GM23338 (cell line): Measurements from ENCODE around the gene ACY1. TPM values are rescaled to one million over a fixed set of nuclear protein-coding genes. Genes with fewer than 3 reads are reported as not detected.

Experiments used
- ATAC-seq: fragments of 200-7000 bp; cut with Tn5 transposase; 3 replicates; pipeline ENCODE4 v1.9.1; 2020
- DNase-seq: peaks from one replicate; pipeline ENCODE4 v3.0.0-alpha.2; 2015; ENCODE audit warnings: low spot score
- H2AFZ ChIP-seq: fragments of 200-600 bp; sonication (generic); 2 replicates; pipeline ENCODE4 v1.8.0; 2016; ENCODE audit warnings: antibody characterized with exemption, mild to moderate bottlenecking, moderate library complexity
- H3F3A ChIP-seq: fragments of 200-600 bp; sonication (generic); replicated peaks from 2 replicates; pipeline ENCODE4 v1.8.0; 2017; ENCODE audit warnings: antibody characterized with exemption, mixed run types, low read depth
- H3K27ac ChIP-seq: fragments of 200-600 bp; sonication (generic); 2 replicates; pipeline ENCODE4 v1.6.1; 2016; ENCODE audit warnings: low read depth
- H3K27me3 ChIP-seq: fragments of 200-600 bp; sonication (generic); 2 replicates; pipeline ENCODE4 v1.8.0; 2016; ENCODE audit warnings: mild to moderate bottlenecking, mixed run types, moderate library complexity; ENCODE audit not compliant: insufficient read depth
- H3K36me3 ChIP-seq: fragments of 200-600 bp; sonication (generic); 2 replicates; pipeline ENCODE4 v1.8.0; 2016; ENCODE audit warnings: mild to moderate bottlenecking; ENCODE audit not compliant: insufficient read depth
- H3K4me1 ChIP-seq: fragments of 200-600 bp; sonication (generic); 2 replicates; pipeline ENCODE4 v1.8.0; 2016; ENCODE audit warnings: mild to moderate bottlenecking, moderate library complexity; ENCODE audit not compliant: insufficient read depth
- H3K4me2 ChIP-seq: fragments of 200-600 bp; sonication (generic); 2 replicates; pipeline ENCODE4 v1.7.1; 2017; ENCODE audit warnings: mixed run types
- H3K4me3 ChIP-seq: fragments of 200-600 bp; sonication (generic); 2 replicates; pipeline ENCODE4 v1.6.1; 2016; ENCODE audit warnings: mixed run types
- H3K79me2 ChIP-seq: fragments of 200-600 bp; sonication (generic); replicated peaks from 2 replicates; pipeline ENCODE4 v1.8.0; 2017; ENCODE audit warnings: mild to moderate bottlenecking; ENCODE audit not compliant: insufficient read depth
- H3K9me2 ChIP-seq: fragments of 200-600 bp; sonication (generic); 2 replicates; pipeline ENCODE4 v1.8.0; 2017; ENCODE audit not compliant: insufficient read depth
- H4K20me1 ChIP-seq: fragments of 200-600 bp; sonication (generic); replicated peaks from 2 replicates; pipeline ENCODE4 v1.8.0; 2017; ENCODE audit warnings: mild to moderate bottlenecking; ENCODE audit not compliant: insufficient read depth
- H3K27ac Mint-ChIP-seq: 2 replicates; pipeline ENCODE4 v1.8.0; 2020; ENCODE audit warnings: inconsistent platforms, mild to moderate bottlenecking, moderate library complexity, mixed read lengths
- H3K27me3 Mint-ChIP-seq: 3 replicates; pipeline ENCODE4 v1.8.0; 2022; ENCODE audit warnings: low read depth, mild to moderate bottlenecking, moderate library complexity, mixed read lengths, inconsistent platforms; ENCODE audit not compliant: insufficient read depth, poor library complexity
- H3K36me3 Mint-ChIP-seq: 3 replicates; pipeline ENCODE4 v1.8.0; 2021; ENCODE audit warnings: low read depth, mild to moderate bottlenecking, inconsistent platforms, moderate library complexity, mixed read lengths
- H3K4me1 Mint-ChIP-seq: 3 replicates; pipeline ENCODE4 v1.8.0; 2020; ENCODE audit warnings: mild to moderate bottlenecking, inconsistent platforms, mixed read lengths
- H3K4me3 Mint-ChIP-seq: 3 replicates; pipeline ENCODE4 v1.8.0; 2021; ENCODE audit warnings: moderate library complexity, mild to moderate bottlenecking, inconsistent platforms, mixed read lengths
- H3K9me3 Mint-ChIP-seq: 3 replicates; pipeline ENCODE4 v1.8.0; 2020; ENCODE audit warnings: moderate library complexity, mild to moderate bottlenecking, inconsistent platforms, mixed read lengths
- CREB1 ChIP-seq: fragments of 250-450 bp; sonication (Bioruptor Pico); IDR thresholded peaks from 2 replicates; pipeline ENCODE4 v1.5.0; 2020; ENCODE audit warnings: low read depth, mild to moderate bottlenecking, moderate library complexity
- CTCF ChIP-seq, 2 experiments: fragments of 200-600 bp in 1 of 2; sonication (generic) in 1 of 2; conservative IDR thresholded peaks; 2 replicates each; pipeline versions ENCODE4 v1.5.1 to v1.6.1; 2016 to 2017; ENCODE audit warnings: antibody characterized with exemption in 2 of 2, low read depth in 2 of 2, mild to moderate bottlenecking in 2 of 2, moderate library complexity in 1 of 2
- ETS1 ChIP-seq: IDR thresholded peaks from 2 replicates; pipeline ENCODE4 v1.6.1; 2016; ENCODE audit warnings: antibody characterized with exemption
- EZH2 ChIP-seq: fragments of 200-600 bp; sonication (generic); IDR thresholded peaks from one replicate; pipeline ENCODE4 v1.8.0; 2017; ENCODE audit warnings: antibody characterized with exemption, mild to moderate bottlenecking, low read depth; ENCODE audit not compliant: unreplicated experiment
- EZH2phosphoT487 ChIP-seq: fragments of 200-600 bp; sonication (generic); IDR thresholded peaks from one replicate; pipeline ENCODE4 v1.8.1; 2018; ENCODE audit warnings: antibody characterized with exemption; ENCODE audit not compliant: unreplicated experiment
- JUNB ChIP-seq: IDR thresholded peaks from one replicate; pipeline ENCODE4 v1.6.1; 2016; ENCODE audit warnings: antibody characterized with exemption; ENCODE audit not compliant: unreplicated experiment
- NANOG ChIP-seq: IDR thresholded peaks from 2 replicates; pipeline ENCODE4 v1.6.1; 2016; ENCODE audit warnings: antibody characterized with exemption, borderline replicate concordance
- POLR2AphosphoS5 ChIP-seq: IDR thresholded peaks from 2 replicates; pipeline ENCODE4 v1.6.1; 2016; ENCODE audit warnings: antibody characterized with exemption, low read depth
- REST ChIP-seq: IDR thresholded peaks from one replicate; pipeline ENCODE4 v1.6.1; 2018; ENCODE audit warnings: antibody characterized with exemption; ENCODE audit not compliant: unreplicated experiment
- STAT1 ChIP-seq: IDR thresholded peaks from one replicate; pipeline ENCODE4 v1.6.1; 2016; ENCODE audit warnings: antibody characterized with exemption; ENCODE audit not compliant: unreplicated experiment
- ZNF114 ChIP-seq: fragments of 250-450 bp; sonication (Bioruptor Pico); IDR thresholded peaks from 2 replicates; pipeline ENCODE4 v1.5.0; 2020; ENCODE audit warnings: mild to moderate bottlenecking, moderate library complexity
- ZNF331 ChIP-seq: fragments of 250-450 bp; sonication (Bioruptor Pico); IDR thresholded peaks from 2 replicates; pipeline ENCODE4 v1.5.0; 2020; ENCODE audit warnings: low read depth, mild to moderate bottlenecking, moderate library complexity
- ZNF462 ChIP-seq: fragments of 250-450 bp; sonication (Bioruptor Pico); IDR thresholded peaks from 2 replicates; pipeline ENCODE4 v1.5.0; 2020; ENCODE audit warnings: mild to moderate bottlenecking, moderate library complexity
- polyA plus RNA-seq: library from polyadenylated mRNA; unstranded; fragments of >200 nt; fragmentation: Nextera tagmentation; extraction: Ambion mirVana; gene quantifications from 2 replicates; pipeline ENCODE4 v1.2.1, GENCODE V29; 2016
- total RNA-seq: library from RNA; depleted of rRNA; stranded (reverse); fragments of >200 nt; shearing (Covaris generic); gene quantifications from 2 replicates; pipeline ENCODE4 v1.2.3, GENCODE V29; 2014

The ACY1 gene
- total and polyA plus RNA-seq, 2 experiments from 2014 or later: 38.4 to 62.8 TPM

- H3F3A ChIP-seq: no peaks in the 10 kb centered on the region
- no peaks in the 10 kb centered on the region for H3K36me3 ChIP-seq
- peaks cover 23% of the 10 kb centered on the region for H3K27me3 Mint-ChIP-seq
- no peaks in the 10 kb centered on the region for H4K20me1 ChIP-seq
- H3K4me3 Mint-ChIP-seq: no peak overlapping the region
- H3K4me2 ChIP-seq: no peak overlapping the region
- H3K27ac ChIP-seq: no peak overlapping the region
- H3K4me3 ChIP-seq: no peak overlapping the region
- DNase-seq (no peak), ATAC-seq (no peak)
- H3K27me3 ChIP-seq: peaks cover 11% of the 10 kb centered on the region; the same call in 1 of the 2 replicates
- H3K9me2 ChIP-seq: no peaks in the 10 kb centered on the region
- 0 out of 3 replicates have a peak, but pooled peaks cover 2% of the 10 kb centered on the region for H3K36me3 Mint-ChIP-seq
- no peak overlapping the region for H3K27ac Mint-ChIP-seq
- no peak overlapping the region for H2AFZ ChIP-seq
- H3K4me1 ChIP-seq: no peaks in the 10 kb centered on the region
- peaks cover 3% of the 10 kb centered on the region; the same call in 1 of the 3 replicates for H3K4me1 Mint-ChIP-seq
- TF ChIP-seq ZNF462 (CRISPR knock-in tag): no peak
- TF ChIP-seq ETS1: no peak
- no peak for TF ChIP-seq REST
- no peak for TF ChIP-seq POLR2AphosphoS5
- no peak for TF ChIP-seq CTCF (conservative IDR thresholded peaks at IDR 0.05; ENCODE audit: low read depth in 2 of 2)
- no peak for TF ChIP-seq ZNF331 (CRISPR knock-in tag)
- TF ChIP-seq EZH2: no peak
- TF ChIP-seq ZNF114 (CRISPR knock-in tag): no peak
- TF ChIP-seq NANOG: no peak
- TF ChIP-seq CREB1 (CRISPR knock-in tag): no peak
- TF ChIP-seq JUNB: no peak
- TF ChIP-seq EZH2phosphoT487: no peak
- TF ChIP-seq STAT1: no peak
- H3K9me3 Mint-ChIP-seq: no peaks in the 10 kb centered on the region
- no peaks in the 10 kb centered on the region for H3K79me2 ChIP-seq
These were observed 36.5 kb upstream of the ACY1 start for GRCh38 chr3:51946796-51947195.
